Measurements from ENCODE around the gene LMTK3.
A peak's percentile ranks its signal among the peaks of the same experiment; 100 is the strongest.

Gene LMTK3

GRCh38 chr19:48445606-48446481 lies 65.8 kb downstream of the LMTK3 start, which contains the start of gene GRWD1:
Gene GRWD1 (plus strand): TSS chr19:48445983. CDS start chr19:48446006, 23 bp downstream.
- peak; percentile 73 for DNase-seq (ENCODE audit: low read depth)

- no peak for DNase-seq (ENCODE audit: low read depth)
Observed at GRCh38 chr19:48445256-48445605, 66.4 kb downstream of the LMTK3 start.

- DNase-seq (ENCODE audit: low read depth) = no peak
Observed at GRCh38 chr19:48444936-48445200, 66.8 kb downstream of the LMTK3 start.

GRCh38 chr19:48444129-48444935 lies 67.3 kb downstream of the LMTK3 start:
- DNase-seq (ENCODE audit: low read depth) = no peak

GRCh38 chr19:48443731-48444128 lies 67.9 kb downstream of the LMTK3 start:
- DNase-seq (ENCODE audit: low read depth) = no peak

- no peak for DNase-seq (ENCODE audit: low read depth)
Observed at GRCh38 chr19:48443256-48443655, 68.4 kb downstream of the LMTK3 start.

GRCh38 chr19:48442116-48443035 lies 69.3 kb downstream of the LMTK3 start:
- no peak for DNase-seq (ENCODE audit: low read depth)

- DNase-seq (ENCODE audit: low read depth) = no peak
Observed at GRCh38 chr19:48441360-48442050, 70.1 kb downstream of the LMTK3 start.

GRCh38 chr19:48436586-48436985 lies 75.0 kb downstream of the LMTK3 start:
- DNase-seq (ENCODE audit: low read depth) = no peak

All from stimulated activated CD8-positive, alpha-beta memory T cell treated with anti-CD3 and anti-CD28 coated beads, Interleukin-15, amount 100 ng/mL, for 24 hours (primary cell).